WTC11 (cell line): ENCODE measurements around the gene ABHD12.

Experiments
- ATF1 ChIP-seq: sonication (generic); formaldehyde crosslinking; IDR thresholded peaks from 2 replicates; pipeline ENCODE4 v1.8.1; 2023; ENCODE audit warnings: mild to moderate bottlenecking, moderate library complexity, missing genetic modification reagents
- CTCF ChIP-seq: fragments of 200-600 bp; IDR thresholded peaks from 2 replicates; pipeline ENCODE4 v1.8.0; 2022; ENCODE audit warnings: antibody characterized with exemption
- NR1H2 ChIP-seq: sonication (generic); formaldehyde crosslinking; IDR thresholded peaks from 2 replicates; pipeline ENCODE4 v1.9.0; 2021; ENCODE audit warnings: mild to moderate bottlenecking, moderate library complexity, missing genetic modification reagents
- TEAD1 ChIP-seq: sonication (generic); formaldehyde crosslinking; IDR thresholded peaks from 2 replicates; pipeline ENCODE4 v1.8.0; 2022; ENCODE audit warnings: mild to moderate bottlenecking, missing genetic modification reagents
- USF1 ChIP-seq: sonication (generic); formaldehyde crosslinking; IDR thresholded peaks from 2 replicates; pipeline ENCODE4 v1.8.0; 2022; ENCODE audit warnings: mild to moderate bottlenecking, missing genetic modification reagents
- ZNF138 ChIP-seq: sonication (generic); formaldehyde crosslinking; conservative IDR thresholded peaks from 2 replicates; pipeline ENCODE4 v1.8.1; 2022; ENCODE audit warnings: mild to moderate bottlenecking, moderate library complexity, missing genetic modification reagents
- TF ChIP-seq, protein P1 (sequence below): sonication (generic); formaldehyde crosslinking; IDR thresholded peaks from 2 replicates; pipeline ENCODE4 v1.8.1; 2023; ENCODE audit warnings: mild to moderate bottlenecking, missing genetic modification reagents, moderate library complexity

DNA sequence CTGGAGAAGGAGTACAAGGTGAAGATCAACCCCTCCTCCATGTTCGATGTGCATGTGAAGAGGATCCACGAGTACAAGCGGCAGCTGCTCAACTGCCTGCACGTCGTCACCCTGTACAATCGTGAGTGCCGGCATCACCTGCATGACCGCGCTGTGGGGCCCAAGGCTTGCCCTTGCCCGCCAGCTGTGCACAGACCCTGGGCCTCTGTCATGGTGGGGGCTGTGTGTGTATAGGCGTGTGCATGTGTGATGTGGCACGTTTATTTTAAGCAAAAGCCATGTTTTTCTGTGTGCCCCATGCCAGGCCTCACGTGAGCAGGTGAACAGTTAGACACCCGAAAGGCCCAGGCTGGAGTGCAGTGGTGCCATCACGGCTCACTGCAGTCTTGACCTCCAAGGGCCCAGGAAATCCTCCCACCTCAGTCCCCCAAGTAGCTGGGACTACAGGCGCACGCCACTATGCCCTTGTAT is 106.5 kb downstream of the ABHD12 start:
- no peak for TF ChIP-seq ZNF138 (CRISPR knock-in tag)
- no peak for TF ChIP-seq USF1 (CRISPR knock-in tag)
- no peak for TF ChIP-seq TEAD1 (CRISPR knock-in tag)
- TF ChIP-seq CTCF = no peak
- TF ChIP-seq ATF1 (CRISPR knock-in tag) = no peak
- no peak for TF ChIP-seq NR1H2 (CRISPR knock-in tag)
- TF ChIP-seq, protein P1, sequence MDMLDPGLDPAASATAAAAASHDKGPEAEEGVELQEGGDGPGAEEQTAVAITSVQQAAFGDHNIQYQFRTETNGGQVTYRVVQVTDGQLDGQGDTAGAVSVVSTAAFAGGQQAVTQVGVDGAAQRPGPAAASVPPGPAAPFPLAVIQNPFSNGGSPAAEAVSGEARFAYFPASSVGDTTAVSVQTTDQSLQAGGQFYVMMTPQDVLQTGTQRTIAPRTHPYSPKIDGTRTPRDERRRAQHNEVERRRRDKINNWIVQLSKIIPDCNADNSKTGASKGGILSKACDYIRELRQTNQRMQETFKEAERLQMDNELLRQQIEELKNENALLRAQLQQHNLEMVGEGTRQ (CRISPR knock-in tag) = no peak
